Measurements from ENCODE around the gene CDH5.
"Not testable (repeated sequence)": the region's sequence is repeated elsewhere in the genome, so short reads cannot be mapped to it uniquely, and the experiment has no call there.

The CDH5 gene

GRCh38 chr16:66444049-66444481 is 77.6 kb downstream of the CDH5 start:
- DNase-seq (ENCODE audit: extremely low read depth, low read depth): no peak
- TF ChIP-seq CTCF (IDR thresholded peaks at IDR 0.05; ENCODE audit: low read depth, low read length): no peak

- DNase-seq (ENCODE audit: extremely low read depth, low read depth): no peak
- no peak for TF ChIP-seq CTCF (IDR thresholded peaks at IDR 0.05; ENCODE audit: low read depth, low read length)
Observed at GRCh38 chr16:66446737-66447136, 80.2 kb downstream of the CDH5 start.

GRCh38 chr16:66447491-66447890 is 81.0 kb downstream of the CDH5 start:
- no peak for DNase-seq (ENCODE audit: extremely low read depth, low read depth)
- TF ChIP-seq CTCF (IDR thresholded peaks at IDR 0.05; ENCODE audit: low read depth, low read length): no peak

GRCh38 chr16:66451548-66451947 is 85.1 kb downstream of the CDH5 start:
- no peak for TF ChIP-seq CTCF (IDR thresholded peaks at IDR 0.05; ENCODE audit: low read depth, low read length)
- DNase-seq (ENCODE audit: extremely low read depth, low read depth): no peak

GRCh38 chr16:66453230-66453629 is 86.7 kb downstream of the CDH5 start:
- not testable (repeated sequence) for DNase-seq (ENCODE audit: extremely low read depth, low read depth)

All from AG09319 (cell line).